Breast epithelium (tissue), 4 donors: ENCODE results near the gene ME2. TPM values are rescaled to one million over a fixed set of nuclear protein-coding genes. Genes with fewer than 3 reads are reported as not detected.

Experiments
- DNase-seq, 2 donors: peaks; one replicate each; pipeline ENCODE4 v3.0.0-alpha.2; 2019; ENCODE audit warnings: low spot score in 2 of 2
- H3K27ac ChIP-seq, 2 donors: fragments of 200-600 bp; sonication (generic) in 1 of 2; one replicate each; pipeline ENCODE4 v1.5.1; 2016 to 2019; ENCODE audit warnings: mild to moderate bottlenecking in 1 of 2
- H3K27me3 ChIP-seq, 2 donors: fragments of 200-600 bp; sonication (generic) in 1 of 2; one replicate each; pipeline versions ENCODE4 v1.5.1 to v1.6.0; 2017 to 2019; ENCODE audit warnings: control low read depth in 1 of 2, mild to moderate bottlenecking in 1 of 2
- H3K36me3 ChIP-seq: fragments of 200-600 bp; one replicate; pipeline ENCODE4 v1.5.1; 2019
- H3K4me1 ChIP-seq, 2 donors: fragments of 200-600 bp; sonication (generic); one replicate each; pipeline ENCODE4 v1.5.1; 2016 to 2019; ENCODE audit warnings: control low read depth in 1 of 2
- H3K4me3 ChIP-seq, 3 donors: fragments of 200-600 bp; sonication (generic); 1 replicate in 2 of 3; 2 replicates in 1 of 3; pipeline ENCODE4 v1.5.1; 2016 to 2019; ENCODE audit warnings: mild to moderate bottlenecking in 3 of 3, moderate library complexity in 2 of 3
- H3K9me3 ChIP-seq, 2 donors: fragments of 200-600 bp; sonication (generic) in 1 of 2; one replicate each; pipeline ENCODE4 v1.5.1; 2016 to 2019; ENCODE audit warnings: control low read depth in 1 of 2
- POLR2A ChIP-seq: fragments of 450-650 bp; IDR thresholded peaks from one replicate; pipeline ENCODE4 v1.6.1; 2016; ENCODE audit warnings: antibody characterized with exemption, mild to moderate bottlenecking, moderate library complexity
- POLR2AphosphoS5 ChIP-seq, 3 donors: sonication (generic); formaldehyde crosslinking; IDR thresholded peaks; one replicate each; pipeline ENCODE4 v1.6.1; 2017; ENCODE audit warnings: antibody characterized with exemption in 3 of 3
- intact Hi-C: fragments of 100-400 bp; cut with DNase I; formaldehyde crosslinking; loops from one replicate; pipeline ENCODE4 v1.15.1; 2023; ENCODE audit warnings: low total_unique reads
- total RNA-seq, 3 donors: library from RNA; depleted of rRNA; stranded (reverse); fragments of >200 nt; gene quantifications; one replicate each; pipeline ENCODE4 v1.1.0, GENCODE V29; 2016
- TF ChIP-seq, protein P1 (sequence below), 3 donors: fragments of 450-650 bp; IDR thresholded peaks; one replicate each; pipeline ENCODE4 v1.5.1; 2016 to 2017; ENCODE audit warnings: antibody characterized with exemption in 3 of 3, mild to moderate bottlenecking in 3 of 3, moderate library complexity in 3 of 3

ME2 gene
- total RNA-seq, 3 donors from 2014 or later: 33.4 to 37.8 (median 37.3) TPM

DNA sequence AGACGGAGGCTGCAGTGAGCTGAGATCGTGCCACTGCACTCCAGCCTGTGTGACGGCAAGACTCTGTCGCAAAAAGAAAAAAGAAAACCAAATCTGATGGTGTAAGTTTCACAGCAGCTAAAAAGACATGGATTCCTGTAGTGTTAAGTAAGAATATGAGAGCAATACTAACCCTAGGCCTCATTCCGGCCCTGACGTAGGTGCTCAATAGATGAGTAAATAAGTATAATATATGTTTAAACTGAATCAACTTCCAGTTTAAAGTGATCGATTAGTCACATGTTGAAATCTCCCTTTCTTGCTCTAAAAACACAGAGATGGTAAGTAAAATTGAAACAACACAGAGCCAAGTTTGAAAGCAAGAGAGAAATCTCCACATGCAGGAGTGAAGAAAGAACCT, 8.0 kb downstream of the ME2 start:
- intact Hi-C loops: no loop called here
- no peak for DNase-seq
- Histone ChIP-seq H3K36me3 (no peaks in the 10 kb centered on the region), H3K27ac (no peak overlapping the region), H3K27me3 (no peaks in the 10 kb centered on the region), H3K4me3 (no peak overlapping the region), H3K9me3 (peaks cover 5 to 10% of the 10 kb centered on the region in 2 donors), H3K4me1 (no peaks in the 10 kb centered on the region)
- TF ChIP-seq, protein P1, sequence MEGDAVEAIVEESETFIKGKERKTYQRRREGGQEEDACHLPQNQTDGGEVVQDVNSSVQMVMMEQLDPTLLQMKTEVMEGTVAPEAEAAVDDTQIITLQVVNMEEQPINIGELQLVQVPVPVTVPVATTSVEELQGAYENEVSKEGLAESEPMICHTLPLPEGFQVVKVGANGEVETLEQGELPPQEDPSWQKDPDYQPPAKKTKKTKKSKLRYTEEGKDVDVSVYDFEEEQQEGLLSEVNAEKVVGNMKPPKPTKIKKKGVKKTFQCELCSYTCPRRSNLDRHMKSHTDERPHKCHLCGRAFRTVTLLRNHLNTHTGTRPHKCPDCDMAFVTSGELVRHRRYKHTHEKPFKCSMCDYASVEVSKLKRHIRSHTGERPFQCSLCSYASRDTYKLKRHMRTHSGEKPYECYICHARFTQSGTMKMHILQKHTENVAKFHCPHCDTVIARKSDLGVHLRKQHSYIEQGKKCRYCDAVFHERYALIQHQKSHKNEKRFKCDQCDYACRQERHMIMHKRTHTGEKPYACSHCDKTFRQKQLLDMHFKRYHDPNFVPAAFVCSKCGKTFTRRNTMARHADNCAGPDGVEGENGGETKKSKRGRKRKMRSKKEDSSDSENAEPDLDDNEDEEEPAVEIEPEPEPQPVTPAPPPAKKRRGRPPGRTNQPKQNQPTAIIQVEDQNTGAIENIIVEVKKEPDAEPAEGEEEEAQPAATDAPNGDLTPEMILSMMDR (IDR thresholded peaks at IDR 0.05): no peak

DNA sequence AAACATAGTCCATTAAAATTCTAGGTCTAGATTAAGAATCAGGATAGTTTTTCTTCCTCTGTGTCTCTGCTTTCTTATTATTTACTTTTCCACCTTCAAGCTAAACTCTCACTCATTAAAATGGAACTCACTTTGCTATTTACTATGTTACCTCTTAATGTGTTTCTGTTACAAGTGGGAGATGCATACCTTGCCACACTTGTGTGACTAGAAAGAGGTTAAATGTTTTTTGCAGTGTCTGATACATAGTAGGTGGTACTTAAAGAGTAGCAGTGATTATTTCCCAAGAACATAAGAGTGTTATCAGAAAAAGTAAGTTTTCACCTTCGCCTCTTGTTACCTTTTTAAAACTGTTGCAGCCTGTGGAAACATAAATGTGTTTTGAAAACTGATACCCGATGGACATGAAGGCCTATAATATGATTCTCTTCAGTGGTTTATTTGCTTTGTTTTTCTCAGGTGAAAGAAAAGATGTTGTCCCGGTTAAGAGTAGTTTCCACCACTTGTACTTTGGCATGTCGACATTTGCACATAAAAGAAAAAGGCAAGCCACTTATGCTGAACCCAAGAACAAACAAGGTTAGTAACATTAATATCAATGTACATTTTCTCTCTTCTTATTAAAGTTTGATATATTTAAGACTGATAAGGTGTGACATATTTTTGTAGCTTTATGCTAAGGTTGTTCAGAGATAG, 16.6 kb downstream of the ME2 start:
- Histone ChIP-seq H3K4me1 (no peaks in the 10 kb centered on the region), H3K4me3 (no peak overlapping the region), H3K36me3 (peaks cover 6% of the 10 kb centered on the region), H3K27ac (no peak overlapping the region), H3K9me3 (no peaks in the 10 kb centered on the region), H3K27me3 (no peaks in the 10 kb centered on the region)
- DNase-seq: no peak
- intact Hi-C loops: no loop called here
- TF ChIP-seq, protein P1 (IDR thresholded peaks at IDR 0.05): no peak
- TF ChIP-seq POLR2A: no peak
- no peak for TF ChIP-seq POLR2AphosphoS5 (IDR thresholded peaks at IDR 0.05)

DNA sequence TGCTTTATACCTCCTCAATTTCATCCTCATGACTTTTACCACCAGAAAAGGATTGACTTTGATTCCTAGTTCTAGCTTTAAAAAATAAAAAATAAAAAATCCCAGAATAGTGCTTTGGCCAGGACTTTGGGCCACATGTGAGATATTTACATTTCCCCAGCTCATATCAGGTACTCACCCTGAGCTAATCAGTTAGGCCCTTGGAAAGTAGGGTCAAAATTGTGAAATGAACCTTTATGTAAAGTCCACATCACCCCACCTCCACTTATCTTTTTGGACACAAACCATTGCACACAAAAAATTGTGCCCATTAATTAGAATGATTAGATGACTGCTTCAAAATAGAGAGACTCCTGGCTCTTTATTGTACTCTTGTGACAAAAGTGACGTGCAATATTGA, 17.2 kb downstream of the ME2 start:
- Histone ChIP-seq H3K36me3 (peaks cover 6% of the 10 kb centered on the region), H3K27ac (no peak overlapping the region), H3K9me3 (no peaks in the 10 kb centered on the region), H3K4me3 (no peak overlapping the region), H3K4me1 (no peaks in the 10 kb centered on the region), H3K27me3 (no peaks in the 10 kb centered on the region)
- no peak for DNase-seq
- TF ChIP-seq POLR2AphosphoS5 (IDR thresholded peaks at IDR 0.05) (no peak), POLR2A (no peak)
- TF ChIP-seq, protein P1 (IDR thresholded peaks at IDR 0.05): no peak
- intact Hi-C loops: no loop called here

DNA sequence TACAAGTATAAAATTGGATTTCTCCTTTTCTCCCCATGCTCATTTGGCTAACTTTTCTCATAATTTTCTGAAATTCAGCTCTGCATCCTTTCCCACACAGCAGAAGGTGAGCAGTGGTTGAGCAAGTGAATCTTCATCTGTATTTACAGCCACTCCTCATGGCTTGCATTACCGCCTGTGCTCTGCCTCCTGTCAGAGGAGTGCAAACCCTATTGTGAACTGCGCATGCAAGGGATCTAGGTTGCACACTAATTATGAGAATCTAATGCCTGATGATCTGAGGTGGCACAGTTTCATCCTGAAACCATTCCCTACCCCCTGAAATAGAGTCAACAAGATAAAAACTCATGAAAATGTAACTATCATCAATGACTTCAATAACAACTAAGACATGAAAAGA, 20.0 kb downstream of the ME2 start:
- Histone ChIP-seq H3K9me3 (no peaks in the 10 kb centered on the region), H3K27ac (no peak overlapping the region), H3K4me3 (no peak overlapping the region), H3K36me3 (peaks cover 6% of the 10 kb centered on the region), H3K27me3 (no peaks in the 10 kb centered on the region), H3K4me1 (no peaks in the 10 kb centered on the region)
- TF ChIP-seq POLR2AphosphoS5 (IDR thresholded peaks at IDR 0.05) (no peak), POLR2A (no peak)
- TF ChIP-seq, protein P1 (IDR thresholded peaks at IDR 0.05): no peak
- intact Hi-C loops: no loop called here
- DNase-seq: no peak

DNA sequence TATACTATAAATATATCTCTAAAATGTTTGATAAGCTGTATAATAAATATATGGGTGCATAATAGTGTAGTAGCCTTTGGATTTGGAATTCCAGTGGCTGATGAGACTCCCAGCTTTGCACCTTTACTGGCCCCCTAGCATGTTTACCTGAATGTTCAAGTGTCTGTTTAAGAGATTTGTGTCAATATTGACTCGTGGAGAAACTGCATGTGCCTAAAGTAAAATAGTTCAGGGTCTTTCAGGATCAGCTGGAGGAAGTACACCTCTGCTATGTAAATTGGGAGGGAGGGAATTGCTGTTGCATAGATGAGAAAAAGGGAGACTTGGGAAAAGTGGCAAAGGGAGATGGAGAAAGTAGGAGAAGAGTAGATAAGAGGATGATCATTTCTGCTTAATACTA, 23.9 kb downstream of the ME2 start:
- Histone ChIP-seq H3K4me1 (no peaks in the 10 kb centered on the region), H3K36me3 (no peaks in the 10 kb centered on the region), H3K27ac (no peak overlapping the region), H3K4me3 (no peak overlapping the region), H3K27me3 (no peaks in the 10 kb centered on the region), H3K9me3 (peaks cover 0 to 7% of the 10 kb centered on the region in 2 donors)
- DNase-seq: no peak
- TF ChIP-seq POLR2A: no peak
- TF ChIP-seq POLR2AphosphoS5 (IDR thresholded peaks at IDR 0.05): no peak
- TF ChIP-seq, protein P1 (IDR thresholded peaks at IDR 0.05): no peak
- intact Hi-C loops: no loop called here
